ENCODE results near the gene AMBRA1.

AMBRA1 gene

DNA sequence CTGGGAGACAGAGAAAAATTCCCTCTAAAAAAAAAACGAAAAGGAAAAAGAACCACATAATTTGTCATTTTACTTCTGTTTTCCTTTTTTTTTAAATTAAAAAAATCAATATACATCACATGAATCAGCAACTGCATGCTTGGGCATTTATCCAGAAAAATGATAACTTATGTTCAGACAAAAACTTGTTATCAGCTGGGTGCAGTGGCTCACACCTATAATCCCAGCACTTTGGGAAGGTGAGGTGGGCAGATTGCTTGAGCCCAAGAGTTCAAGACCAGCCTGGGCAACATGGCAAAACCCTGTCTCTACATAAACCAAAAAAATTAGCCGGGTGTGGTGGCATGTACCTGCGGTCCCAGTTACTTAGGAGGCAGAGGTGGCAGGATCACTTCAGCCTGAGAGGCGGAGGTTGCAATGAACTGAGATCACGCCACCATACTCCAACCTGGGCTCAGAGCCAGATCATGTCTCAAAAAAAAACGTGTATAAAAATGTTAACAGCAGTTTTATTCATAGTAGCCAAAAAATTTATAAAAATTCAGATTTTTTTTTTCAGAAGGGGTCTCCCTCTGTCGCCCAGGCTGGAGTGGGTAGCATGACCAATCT lies 28.5 kb downstream of the AMBRA1 start:
- no peak for DNase-seq (ENCODE audit: low read depth)

DNA sequence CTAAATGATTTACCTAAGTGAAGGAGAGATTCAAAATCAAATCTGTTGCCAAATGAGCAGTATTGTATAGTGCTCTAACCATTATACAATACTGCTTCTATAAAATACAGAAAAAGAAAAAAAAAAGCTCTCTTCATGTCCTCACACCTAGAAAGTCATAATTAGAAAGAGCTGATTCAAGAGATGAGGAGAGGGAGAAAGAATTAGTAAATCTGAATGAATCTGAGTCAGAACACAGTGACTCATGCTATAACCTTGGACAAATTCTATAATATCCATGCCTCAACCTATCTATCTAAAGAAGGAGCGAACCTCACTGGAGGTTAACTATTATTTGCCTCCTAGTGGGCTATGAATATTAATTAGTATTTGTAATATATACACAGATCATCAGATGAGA lies 29.4 kb downstream of the AMBRA1 start:
- no peak for DNase-seq (ENCODE audit: low read depth)

DNA sequence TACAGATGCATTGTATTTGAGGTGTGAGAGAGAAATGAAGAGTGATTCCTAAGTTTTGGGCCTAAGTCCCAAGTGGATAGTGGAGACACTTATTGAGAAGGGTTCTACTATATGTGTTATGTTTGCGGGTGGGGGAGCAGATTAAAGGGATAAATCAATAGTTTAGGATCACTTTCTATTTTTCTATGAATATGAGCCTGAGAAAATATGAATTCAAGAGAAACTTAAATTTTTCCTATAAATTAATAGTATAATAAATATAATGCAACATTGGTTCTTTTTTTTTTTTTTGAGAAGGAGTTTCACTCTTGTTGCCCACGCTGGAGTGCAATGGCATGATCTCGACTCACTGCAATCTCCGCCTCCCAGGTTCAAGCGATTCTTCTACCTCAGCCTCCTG lies 31.3 kb downstream of the AMBRA1 start:
- DNase-seq (ENCODE audit: low read depth) = no peak

DNA sequence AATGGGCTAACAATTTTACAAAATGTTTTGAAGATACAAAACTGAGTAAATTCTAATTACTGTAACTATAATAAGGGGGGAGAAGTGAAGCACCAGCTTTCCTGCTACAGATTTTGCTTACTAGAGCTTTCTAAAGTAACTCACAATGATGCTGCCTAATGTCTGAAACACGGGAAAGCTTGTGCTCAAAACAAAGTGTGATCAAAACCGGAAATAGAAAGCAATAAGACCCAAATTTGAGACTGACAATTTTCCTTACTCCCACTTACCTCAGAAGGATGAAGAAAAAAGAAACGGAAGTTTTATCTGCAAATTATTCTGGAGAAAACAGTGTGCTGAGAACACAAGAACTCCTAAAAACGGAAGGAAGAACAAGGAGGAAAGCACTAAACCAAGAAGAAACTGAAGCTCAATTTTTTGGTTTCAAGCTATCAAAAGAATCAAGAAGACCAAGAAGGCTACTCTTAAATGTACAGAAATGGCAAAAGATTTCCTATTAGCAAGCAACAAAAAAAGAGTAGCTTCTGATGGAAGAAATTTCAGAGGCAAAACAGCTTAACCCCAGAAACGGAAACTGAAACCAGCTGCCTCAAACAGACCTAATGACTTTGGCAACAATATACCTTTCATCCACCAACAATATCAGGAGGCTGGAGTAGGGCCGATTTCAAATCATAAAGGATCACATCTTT lies 33.4 kb downstream of the AMBRA1 start:
- DNase-seq (ENCODE audit: low read depth) = no peak

DNA sequence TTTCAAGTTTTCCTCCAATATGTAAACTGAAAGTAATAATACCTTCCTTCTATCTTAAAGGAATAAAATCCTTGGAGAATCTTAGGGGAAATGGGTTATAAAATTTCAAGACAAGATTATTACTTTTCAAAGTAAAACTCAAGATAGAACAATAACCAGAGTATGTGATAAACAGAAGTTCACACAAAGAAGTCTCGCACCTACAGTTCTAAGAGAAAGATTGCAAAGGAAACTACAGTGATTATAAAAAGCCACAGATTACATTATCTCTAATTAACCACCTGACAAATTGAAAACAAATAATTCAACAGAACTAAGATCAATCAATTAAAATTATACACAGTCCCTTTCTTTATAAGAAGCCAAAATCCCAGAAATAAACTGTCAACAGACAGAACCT lies 34.0 kb downstream of the AMBRA1 start:
- no peak for DNase-seq (ENCODE audit: low read depth)

DNA sequence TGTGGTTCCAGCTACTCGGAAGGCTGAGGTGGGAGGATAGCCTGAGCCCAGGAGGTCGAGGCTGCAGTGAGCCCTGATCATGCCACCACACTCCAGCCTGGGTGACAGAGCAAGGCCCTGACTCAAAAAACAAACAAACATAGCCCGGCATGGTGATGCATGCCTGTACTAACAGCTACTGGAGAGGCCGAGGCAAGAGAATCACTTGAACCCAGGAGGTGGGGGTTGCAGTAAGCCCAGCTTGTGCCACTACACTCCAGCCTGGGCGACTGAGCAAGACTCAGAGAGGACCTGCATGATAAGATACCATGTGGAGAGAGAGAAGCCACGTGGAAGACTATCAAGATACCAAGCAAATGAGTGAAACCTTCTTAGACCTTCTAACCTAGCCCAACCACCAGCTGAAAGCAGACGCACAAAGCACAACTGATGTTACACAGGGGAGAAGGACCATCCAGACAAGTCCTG lies 36.1 kb downstream of the AMBRA1 start:
- DNase-seq (ENCODE audit: low read depth) = no peak

DNA sequence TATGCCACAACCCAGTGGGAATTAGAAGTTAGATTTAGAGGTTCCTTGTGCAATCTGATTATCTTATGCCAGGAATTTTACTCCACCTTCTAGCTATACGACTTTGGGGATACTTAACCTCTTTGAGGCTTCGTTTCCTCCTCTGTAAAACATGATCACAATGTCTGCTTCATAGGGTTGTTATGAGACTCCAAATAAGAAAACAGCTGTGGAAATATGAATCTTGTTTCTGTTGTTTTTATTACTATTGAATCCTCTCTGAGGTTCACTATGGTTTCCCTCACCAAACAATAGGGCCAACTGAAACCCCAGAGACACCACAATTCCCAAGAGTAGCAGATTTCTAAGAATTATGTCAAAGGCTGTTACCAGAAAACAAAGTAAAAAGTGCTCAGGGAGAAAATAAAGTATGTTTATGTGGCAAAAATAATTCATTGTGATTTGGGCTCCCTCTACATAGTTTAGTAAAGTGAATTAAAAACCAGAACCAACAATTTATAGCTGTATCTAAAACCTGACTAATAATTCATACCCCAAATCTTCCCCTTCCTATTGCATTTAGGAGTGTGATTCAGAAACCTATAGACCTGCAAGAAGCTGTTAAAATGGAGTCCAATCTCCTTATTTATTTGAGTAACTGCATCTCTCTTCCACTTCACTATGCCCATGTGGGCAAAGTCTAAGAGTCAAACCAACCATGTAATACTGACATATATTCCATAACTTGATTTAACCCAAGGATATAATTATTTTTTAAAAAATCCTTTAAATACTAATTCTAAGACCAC lies 38.4 kb downstream of the AMBRA1 start:
- no peak for DNase-seq (ENCODE audit: low read depth)

DNA sequence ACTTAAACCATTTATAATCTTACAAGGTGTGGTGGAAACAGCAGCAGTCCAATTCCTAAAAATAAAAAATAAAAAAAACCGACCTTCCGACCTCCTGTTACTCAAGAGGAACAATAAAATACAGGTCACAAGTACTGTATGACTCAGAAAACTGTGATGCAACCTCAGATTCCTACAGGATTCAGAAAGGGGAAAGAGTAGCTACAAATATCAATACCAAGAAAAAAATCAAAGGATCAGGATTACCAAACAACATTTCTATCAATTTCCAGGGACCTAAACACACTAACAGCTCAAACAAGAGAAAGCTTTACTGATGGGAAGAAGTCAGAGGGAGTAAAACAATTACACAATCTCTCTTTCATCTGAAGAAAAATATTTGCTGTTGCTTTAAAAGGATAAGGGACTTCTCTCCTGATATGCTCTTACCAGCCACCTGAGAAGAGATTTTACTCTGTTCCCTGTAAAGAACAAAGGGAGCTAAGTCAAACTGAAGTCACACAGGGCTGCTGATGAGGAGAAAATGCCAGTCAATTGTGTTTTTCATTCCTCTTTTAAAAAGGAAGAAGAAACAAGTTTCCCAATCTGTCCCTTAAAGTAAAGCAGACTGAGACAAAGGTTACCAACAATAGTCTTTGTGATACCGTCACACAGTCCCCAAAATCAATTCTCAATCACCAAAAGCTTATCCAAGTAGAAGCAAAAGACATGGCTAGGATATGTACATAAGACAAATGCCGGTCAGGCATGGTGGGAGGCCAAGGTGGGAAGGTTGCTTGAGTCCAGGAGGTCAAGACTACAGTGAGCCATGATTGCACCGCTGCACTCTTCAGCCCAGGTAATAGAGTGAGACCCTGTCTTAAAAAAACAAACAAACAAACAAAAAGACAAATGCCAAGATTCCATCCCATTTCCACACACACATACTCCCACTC lies 39.3 kb downstream of the AMBRA1 start:
- no peak for DNase-seq (ENCODE audit: low read depth)

DNA sequence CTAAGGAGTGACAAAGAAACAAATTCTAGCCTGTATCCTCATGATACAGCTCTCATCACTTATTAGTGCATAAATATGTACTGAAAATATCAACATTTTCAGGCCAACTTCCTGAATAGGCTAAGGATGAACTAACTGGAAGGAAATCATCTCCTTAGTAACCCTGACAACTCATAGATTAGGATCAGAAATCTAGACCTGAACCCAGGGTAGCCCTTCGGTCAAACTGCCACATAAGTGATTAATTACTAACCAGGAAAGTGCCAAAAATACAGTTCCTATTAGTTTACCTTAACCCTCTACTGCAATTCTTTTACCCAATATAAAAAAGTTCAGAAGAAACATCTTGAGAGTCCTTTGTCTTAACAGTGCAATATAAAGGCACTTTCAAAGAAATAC lies 40.0 kb downstream of the AMBRA1 start:
- no peak for DNase-seq (ENCODE audit: low read depth)

DNA sequence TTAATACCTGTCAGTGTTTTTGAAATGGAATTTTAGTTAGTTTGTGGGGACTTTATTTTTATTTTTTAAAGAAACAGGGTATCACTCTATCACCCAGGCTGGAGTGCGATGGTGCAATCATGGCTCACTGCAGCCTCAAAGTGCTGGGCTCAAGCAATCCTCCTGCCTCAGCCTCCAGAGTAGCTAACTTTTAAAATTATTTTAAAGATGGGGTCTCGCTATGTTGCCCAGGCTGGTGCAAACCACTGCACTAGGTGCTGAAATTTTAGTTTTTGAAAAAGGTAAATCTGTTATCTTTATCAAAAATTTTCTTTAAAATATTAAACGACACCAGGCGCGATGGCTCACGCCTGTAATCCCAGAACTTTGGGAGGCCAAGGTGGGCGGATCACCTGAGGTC lies 42.6 kb downstream of the AMBRA1 start:
- no peak for DNase-seq (ENCODE audit: low read depth)

DNA sequence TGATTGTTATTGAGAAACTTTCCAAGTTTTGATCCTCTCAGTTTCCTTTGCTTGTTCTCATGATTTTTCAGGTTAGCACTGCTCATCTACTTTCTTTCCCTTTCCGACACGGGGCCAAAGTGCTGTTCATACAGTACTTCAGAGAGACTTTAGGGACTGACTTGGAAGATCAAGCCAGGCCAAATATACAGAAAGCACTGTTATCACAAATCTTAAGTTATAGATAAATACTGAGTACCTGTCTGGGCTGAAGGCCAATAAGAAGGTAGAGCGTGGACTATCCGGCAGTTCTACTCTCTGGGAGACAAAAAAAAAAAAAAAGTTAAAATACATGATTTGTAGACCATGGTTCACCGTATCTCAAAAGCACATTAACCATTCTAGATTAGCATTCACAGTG lies 46.2 kb downstream of the AMBRA1 start:
- DNase-seq (ENCODE audit: low read depth) = no peak

DNA sequence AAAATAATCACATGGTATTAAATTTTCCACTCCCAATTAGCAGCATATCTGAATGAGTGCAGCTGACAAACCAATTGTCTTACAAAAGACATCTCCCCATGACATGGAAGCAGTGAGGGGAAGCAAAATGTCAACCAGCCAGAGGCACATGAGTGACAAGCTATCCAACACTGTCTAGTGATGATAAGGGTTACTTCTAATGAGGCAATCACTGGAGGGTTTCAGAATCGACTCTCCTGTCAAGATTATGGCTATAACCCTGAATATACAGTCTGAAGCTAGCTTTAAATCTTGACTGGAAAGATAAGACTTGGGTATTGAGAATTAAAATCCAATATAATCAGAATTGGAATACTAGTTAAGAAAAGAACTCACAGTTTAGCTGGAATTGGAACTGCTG lies 50.3 kb downstream of the AMBRA1 start:
- DNase-seq (ENCODE audit: low read depth) = no peak

DNA sequence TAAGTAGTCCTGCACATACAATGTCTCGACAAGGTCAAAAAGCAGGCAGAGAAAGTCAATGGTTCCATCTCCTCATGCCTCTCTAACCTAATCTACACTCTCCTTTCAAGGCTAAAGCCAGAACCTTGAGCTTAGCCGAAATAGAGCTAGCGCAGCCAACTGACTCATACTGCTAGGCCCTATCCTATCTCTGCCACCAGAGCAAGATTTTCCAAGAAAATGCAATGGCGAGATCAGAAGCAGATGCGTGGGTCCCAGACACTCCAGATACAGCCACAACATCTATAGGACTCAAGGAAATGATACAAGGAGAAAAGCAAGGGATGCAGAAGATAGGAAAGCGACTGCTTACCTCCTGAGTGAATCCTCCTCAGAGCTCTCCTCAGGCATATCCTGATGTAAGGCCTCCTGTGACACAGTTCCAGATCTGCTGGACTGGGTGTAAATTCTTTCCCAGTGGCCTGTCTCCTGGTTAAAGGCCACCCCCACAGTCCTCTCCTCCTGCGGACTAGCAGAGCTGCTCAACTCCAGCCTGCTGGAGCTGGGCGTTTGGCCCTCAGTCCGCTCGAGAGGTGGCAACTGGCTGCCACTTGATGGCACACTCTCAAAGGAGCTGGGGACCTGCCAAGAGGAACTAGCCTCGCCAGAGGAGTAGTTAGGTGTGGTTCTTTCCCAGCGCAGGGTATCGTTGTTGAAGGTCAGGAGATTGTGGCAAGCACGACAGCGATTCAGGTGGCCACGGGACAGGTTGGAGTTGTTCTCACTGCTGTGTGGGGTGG lies 52.0 kb downstream of the AMBRA1 start:
- DNase-seq (ENCODE audit: low read depth) = no peak

DNA sequence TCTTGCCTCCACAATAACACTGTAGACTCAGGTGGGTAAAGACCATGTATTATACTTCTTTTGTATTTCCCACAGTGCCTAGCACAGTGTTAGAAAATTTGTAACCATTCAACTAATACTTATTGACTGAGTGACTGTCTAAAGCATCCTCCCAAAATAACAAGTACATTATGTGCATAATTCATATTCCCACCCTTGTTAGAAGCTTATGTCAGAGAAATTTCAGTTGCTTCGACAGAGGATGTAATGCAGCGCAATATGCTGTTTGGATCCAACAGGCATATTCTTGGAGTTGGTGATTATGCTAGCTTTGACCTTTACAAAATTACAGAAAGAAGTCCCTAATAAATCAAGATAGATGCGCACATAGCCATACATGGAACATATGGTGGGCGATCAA lies 53.0 kb downstream of the AMBRA1 start:
- no peak for DNase-seq (ENCODE audit: low read depth)

DNA sequence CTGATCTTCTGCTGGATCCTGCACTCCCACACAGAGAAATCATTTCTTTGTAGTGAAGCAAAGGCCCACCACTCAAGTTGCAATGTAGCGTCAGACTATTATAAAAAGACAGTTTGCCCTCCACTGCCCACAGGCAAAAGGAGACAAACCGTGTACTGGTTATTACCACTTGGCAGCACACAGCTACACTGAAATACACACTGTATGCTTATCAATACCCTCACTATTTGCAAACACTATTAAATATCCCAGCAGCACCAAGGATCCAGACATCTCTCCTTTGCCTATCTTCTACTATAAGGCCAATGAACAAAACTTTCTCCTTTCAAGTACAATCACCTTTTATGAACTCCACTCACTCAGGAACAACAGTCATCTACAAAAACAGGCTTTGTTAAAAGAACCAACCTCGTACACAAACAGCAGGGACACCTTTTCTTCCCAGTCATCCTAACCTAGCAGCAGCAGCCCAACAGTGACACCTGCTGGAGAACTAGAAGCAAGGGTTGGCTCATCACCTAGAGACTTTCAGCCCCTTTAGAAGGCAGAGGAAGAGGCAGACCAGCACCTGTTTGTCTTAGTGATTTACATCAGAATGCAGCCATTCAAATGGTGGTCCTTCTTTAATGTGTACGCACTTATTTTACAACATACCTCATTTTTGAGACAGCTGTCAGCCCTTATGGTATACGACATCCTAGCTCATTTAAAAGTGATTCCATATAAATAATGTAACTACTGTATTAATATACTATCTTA lies 56.1 kb downstream of the AMBRA1 start:
- peak; percentile 30 for DNase-seq (ENCODE audit: low read depth)

DNA sequence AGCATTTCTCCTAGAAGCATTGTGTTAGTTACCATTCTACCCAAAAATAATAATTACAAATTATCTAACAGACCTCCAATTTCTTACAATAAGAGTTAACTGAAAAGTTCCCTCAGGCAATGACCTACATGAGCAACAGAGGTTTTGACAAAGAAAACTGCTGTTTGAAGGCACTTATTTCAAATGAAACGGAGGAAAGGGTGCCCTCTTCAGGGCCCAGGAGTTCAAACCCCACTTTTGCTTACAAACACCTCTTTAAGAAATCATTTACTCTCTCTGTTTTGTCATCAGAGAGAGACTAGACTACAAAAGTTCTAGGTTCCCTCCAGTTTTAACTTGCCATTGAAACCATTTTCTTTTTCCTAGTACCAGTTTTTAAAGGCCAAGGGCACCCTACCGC lies 56.7 kb downstream of the AMBRA1 start:
- DNase-seq (ENCODE audit: low read depth) = no peak

DNA sequence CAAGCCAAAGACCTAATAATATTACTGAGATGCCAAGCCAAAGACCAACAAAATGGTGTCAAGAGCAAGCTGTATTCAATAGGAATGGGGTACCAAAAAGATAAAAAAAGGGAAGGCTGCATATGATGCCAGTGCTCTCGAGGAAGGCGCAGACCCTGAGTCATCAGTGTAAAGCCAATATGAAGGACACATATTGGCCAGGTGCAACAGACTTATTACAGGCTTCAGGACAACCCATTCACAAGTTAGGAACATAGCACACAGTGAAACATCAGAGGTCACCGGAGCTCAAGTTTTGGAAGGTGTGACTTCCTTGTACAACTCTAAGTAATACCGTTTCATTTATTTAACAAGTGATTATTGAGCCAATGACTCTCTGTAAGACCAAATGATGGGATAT lies 58.1 kb downstream of the AMBRA1 start:
- DNase-seq (ENCODE audit: low read depth) = no peak

DNA sequence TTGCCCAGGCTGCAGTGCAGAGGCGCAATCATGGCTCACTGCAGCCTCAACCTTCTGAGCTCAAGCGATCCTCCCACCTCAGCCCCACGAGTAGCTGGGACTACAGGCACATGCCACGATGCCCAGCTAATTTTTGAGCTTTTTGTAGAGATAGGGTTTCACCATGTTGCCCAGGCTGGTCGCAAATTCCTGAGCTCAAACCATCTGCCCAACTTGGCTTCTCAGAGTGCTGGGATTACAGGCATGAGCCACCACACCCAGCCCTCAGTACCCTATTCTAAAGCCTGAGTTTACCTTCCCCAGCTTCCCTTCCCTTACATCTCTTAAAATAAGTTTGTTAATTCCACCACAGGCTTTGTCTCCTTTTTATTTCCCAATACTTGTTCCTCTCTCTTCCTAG lies 59.1 kb downstream of the AMBRA1 start:
- no peak for DNase-seq (ENCODE audit: low read depth)

DNA sequence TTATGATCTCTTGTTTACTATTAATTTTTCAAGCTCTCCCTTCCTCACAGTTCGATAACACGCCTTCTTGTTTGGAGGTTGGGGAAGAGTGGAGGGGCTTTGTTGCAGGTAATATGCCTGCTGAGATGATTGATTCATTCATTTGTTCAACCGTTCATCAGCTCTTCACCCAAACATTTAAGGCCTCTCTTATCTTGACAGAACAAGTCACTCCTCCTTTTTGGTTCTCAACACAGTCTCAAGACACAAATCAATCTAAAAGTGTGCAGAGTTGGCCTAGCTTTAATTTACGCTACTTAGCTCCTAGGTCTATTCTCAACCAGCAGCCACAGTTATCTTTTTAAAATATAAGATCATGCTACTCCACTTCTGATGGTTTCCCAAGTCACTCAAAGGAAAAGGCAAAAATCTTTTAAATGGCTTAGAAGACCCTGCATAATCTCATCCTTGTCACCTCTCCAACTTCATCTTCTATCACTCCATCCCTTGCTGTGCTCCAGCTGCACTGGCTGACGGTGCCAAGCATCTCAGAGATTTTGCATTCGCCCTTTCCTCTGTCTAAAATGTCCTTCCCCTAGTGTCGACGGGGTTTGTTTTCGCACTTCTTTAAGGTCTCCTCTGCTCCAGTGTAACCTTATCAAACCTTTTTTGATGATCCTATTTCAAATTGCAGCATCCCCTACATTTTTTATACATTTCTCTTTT lies 60.3 kb downstream of the AMBRA1 start:
- no peak for DNase-seq (ENCODE audit: low read depth)
